SH-SY5Y (cell line): ENCODE data around the gene CORIN.

Experiments used
- GATA2 ChIP-seq: IDR thresholded peaks from 2 replicates; pipeline ENCODE4 v1.6.1; 2011; ENCODE audit warnings: mild to moderate bottlenecking, low read depth, low read length
- GATA3 ChIP-seq: IDR thresholded peaks from 2 replicates; pipeline ENCODE4 v1.6.1; 2011; ENCODE audit warnings: low read depth, mild to moderate bottlenecking, low read length, moderate library complexity

The CORIN gene

DNA sequence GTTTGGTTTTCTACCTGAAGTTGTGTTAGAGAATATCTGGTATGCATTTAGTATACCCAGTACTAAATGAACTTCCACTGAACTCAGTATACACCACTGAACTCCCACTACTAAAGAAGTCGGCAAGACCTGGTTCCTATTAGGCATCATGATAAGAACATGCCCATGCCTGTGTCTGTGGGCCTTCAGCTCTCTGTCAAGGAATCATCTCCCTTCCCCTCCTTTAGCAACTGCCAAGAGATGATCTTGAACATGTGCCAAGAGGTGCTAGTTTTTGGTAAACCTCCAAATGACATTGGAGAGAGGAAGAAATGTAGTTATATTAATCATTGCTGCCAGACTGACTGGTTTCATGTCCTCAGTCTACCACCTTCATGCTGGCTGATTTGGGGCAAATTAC, 239.5 kb downstream of the CORIN start:
- TF ChIP-seq GATA2 (no peak), GATA3 (no peak)

DNA sequence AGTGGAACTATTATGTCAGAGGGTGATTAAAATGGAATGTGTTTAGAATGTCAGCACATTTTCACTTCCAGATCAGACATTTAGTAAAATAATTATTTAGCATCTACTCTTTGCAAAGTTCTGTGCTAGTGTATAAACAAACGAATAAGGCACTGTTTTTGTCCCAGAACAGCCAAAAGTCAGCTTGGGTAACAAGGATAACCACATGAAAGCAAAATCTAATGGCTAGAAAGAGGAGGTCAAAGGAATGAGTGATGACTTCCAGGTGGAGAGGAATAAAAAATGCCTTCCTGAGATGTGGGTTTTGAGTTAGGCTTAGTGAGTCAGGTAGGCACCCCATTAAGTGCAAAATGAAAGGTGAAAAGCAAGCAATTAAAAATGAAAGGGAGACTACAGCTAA, 240.2 kb downstream of the CORIN start:
- TF ChIP-seq GATA2: no peak
- no peak for TF ChIP-seq GATA3

DNA sequence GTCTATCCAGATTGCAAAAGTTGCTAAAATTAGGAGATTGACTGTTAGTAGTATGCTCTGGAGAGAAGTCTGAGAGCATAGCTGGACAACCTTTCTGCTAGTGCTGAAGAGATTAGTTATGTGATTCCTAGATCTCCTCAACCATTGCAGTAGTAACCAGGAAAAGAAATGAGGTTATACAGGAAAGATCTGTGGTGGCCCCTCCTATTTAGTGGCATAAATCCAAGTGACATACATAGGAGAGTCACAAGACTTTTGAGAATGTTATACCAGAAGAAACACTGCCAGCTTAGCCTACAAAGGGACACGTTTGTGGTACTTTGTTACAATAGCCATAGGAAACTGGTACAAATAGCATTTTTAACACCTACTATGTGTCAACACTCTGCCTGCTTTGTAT, 247.5 kb downstream of the CORIN start:
- TF ChIP-seq GATA2 (no peak), GATA3 (no peak)

DNA sequence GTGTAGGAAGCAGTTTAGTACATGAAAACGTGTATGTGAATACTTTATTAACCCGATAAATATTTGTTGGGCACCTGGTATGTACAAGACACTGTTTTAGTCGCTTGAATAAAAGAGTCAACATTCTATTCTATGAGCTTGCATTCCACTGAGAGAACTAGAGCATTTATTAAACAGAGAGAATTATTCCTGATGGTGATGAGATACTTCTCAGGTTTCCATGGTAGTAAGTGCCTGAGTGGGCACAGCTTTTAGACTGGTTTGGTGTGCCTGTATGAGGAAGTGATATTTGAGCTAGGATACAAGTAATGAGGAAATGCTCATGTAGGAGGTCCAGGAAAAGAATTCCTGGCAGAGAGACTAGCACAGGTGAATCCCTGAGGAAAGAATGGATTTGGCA, 258.6 kb downstream of the CORIN start:
- no peak for TF ChIP-seq GATA2
- TF ChIP-seq GATA3: no peak

DNA sequence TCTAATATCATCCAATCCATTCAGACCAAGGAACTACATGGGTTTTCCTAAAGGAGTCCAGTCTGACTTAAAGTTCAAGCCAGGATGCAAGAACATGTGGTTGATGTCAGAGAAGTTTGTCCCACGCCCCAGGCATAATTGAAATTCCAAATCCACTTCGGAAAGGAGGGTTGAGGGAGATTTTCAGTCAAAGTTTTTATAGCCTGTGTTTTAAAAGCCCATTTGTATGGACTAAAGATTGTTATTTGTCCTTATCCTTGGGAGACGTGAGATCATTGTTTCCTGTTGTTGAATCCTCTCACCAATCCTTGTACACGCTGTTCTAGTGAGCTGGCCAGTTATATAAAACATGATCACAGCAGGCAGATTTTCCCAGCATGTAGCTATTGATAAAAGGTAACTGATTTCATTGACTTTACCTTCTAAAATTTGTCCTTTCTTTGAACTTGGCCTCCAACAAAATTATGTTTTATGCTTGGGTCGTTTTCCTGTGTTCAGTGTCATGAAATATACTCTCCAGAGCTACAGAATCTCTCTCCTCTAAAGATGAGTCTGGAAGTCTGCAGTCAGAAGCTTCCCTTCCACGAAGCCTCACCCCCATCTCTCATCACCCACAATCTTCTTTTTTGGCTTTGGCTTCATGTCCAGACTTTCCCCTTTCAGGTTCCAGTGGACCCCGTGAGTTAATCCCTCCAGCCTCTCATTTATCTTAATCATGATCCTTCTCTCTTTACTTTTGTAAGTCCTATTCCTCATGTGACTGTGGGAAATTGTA, 259.9 kb downstream of the CORIN start:
- TF ChIP-seq GATA2: no peak
- TF ChIP-seq GATA3: no peak

DNA sequence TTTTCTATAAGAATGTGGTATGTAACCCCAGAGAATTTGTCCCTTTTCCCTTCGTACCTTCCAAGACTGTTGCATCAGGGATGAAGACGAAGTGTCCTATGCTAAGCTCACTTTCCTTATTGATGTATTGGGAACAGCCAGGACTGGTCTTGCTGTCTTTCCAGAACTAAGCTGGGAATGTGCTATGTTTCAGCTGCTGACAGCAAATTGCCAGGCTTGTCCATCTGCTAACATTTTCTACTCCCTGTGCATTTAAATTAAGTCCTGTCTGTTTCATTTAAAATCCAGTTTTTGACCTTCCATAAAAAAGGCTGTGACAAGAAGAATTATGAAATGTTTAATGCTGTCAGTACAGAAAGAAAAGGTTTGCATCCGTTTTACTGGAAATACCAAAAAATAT, 264.9 kb downstream of the CORIN start:
- TF ChIP-seq GATA2: no peak
- TF ChIP-seq GATA3: no peak

DNA sequence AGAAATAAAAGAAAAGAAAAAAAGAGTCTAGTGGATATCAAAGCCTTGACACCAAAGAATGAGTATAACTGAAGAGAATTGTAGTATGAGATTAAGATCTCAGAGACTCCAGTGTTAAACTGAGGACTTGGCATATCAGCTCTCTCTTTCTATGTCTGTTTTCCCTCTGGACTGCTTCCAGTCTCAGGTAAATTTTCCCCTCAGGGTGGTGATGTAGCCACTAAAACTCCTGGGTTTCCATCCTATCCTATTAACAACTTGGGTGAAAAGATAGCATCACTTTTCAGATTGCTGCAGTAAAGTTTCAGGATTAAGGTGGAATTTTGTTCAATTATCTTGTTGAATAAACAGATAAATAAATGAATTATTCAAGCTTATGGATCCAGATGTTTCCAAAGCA, 267.1 kb downstream of the CORIN start:
- TF ChIP-seq GATA2 (no peak), GATA3 (no peak)

DNA sequence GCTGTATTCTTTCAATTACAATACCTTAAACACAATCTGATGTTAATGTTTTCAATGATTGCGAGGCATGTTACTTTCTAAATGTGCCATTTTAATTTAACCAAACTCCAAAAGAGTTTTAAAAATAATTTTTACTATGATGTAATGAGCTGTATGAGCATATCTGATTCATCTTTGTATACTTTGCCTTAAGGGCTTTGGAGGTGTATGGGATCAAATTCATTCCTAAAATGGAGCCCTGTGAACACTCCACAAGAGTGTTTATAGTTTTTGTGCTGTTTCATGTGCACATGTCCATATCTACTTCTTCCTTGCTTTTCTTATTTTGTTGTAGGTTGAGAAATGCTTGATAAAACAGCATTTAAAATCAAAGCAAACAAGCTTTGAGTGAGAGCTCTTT, 270.4 kb downstream of the CORIN start:
- TF ChIP-seq GATA3 (no peak), GATA2 (no peak)

DNA sequence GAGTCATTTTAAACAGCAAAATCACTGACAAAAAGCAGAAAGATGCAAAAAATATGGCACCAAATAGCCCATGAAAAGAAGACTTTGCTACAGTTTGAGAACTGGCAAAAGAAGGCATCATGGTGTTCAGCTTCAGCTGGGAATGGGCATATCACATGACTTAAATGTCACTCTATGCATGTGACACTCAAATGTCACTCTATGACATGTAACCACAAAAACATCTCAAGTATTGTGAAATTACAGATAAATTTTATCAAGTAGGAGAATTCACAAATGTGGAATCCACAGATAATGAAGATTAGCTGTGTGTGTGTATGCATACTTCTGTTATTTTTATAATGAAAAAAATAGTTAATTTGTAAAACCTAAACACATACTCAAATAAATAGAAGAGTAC, 270.9 kb downstream of the CORIN start:
- TF ChIP-seq GATA2 (no peak), GATA3 (no peak)

DNA sequence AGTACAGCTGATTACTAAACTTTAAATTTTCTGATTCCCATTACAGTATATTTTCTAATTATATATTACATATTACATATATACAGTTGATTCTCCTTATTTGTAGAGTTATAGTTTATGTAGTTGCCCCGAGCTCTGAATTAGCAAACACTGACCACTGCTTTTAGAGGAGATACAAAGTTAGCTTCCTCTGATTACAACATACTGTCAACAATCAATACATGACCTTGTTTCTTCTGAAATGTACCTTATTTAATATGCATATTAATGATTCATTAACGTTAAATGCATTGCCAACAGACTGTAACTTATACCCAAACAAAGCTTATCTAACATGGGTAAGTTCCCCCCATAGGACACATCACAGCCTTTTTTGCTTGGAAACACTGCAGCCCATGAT, 271.3 kb downstream of the CORIN start:
- no peak for TF ChIP-seq GATA3
- no peak for TF ChIP-seq GATA2

DNA sequence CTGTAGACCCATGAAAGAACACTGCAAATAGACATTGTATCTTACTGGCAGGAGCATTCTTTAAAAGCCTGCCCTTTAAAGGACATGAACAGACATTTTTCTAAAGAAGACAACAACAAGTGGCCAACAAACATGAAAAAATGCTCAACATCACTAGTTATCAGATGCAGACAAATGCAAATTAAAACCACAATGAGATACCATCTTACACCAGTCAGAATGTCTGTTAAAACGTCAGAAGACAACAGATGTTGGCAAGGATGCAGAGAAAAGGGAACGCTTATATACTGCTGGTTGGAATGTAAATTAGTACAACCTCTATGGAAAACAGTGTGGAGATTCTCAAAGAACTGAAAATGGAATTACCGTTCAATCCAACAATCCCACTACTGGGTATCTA, 275.6 kb downstream of the CORIN start:
- TF ChIP-seq GATA3 (peak; percentile 71), GATA2 (peak; percentile 48; the same call in 1 of the 2 replicates)

DNA sequence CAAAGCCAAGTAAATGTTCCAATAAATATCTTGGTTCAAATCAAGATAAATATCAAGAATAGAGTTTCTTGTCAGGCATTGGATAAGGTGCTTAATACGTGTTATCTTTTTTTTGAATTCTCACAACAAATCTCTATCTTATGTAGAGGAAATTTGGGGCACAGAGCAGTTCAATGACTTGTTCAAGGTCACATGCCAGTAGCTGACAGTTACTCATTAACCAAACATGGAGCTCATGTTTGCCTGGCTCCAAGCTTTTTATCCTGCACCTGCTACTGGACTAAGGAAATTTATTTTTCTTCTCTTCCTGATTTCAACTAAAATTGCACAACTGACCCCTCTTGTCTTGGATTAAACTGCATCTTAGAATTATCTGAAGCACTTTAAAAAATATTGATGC, 276.5 kb downstream of the CORIN start:
- TF ChIP-seq GATA3 (no peak), GATA2 (no peak)

DNA sequence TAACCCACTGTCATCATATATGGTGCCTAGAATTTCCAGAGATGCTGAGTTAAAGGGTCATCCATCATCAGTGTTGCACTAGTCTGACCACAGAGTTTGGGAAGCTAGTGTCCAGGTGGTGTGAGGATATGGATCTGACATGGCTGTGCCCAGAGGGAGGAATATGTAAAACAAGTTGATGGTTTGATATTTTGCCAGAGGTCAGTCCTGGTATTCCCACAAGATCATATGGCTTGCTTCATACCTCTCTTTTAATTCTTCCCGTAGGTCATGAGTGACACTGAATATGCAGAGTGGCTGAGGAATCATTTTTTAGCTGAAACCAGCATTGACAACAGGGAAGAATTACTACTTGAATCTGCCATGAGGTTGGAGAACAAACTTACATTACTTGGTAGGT, 277.2 kb downstream of the CORIN start:
- no peak for TF ChIP-seq GATA3
- no peak for TF ChIP-seq GATA2

DNA sequence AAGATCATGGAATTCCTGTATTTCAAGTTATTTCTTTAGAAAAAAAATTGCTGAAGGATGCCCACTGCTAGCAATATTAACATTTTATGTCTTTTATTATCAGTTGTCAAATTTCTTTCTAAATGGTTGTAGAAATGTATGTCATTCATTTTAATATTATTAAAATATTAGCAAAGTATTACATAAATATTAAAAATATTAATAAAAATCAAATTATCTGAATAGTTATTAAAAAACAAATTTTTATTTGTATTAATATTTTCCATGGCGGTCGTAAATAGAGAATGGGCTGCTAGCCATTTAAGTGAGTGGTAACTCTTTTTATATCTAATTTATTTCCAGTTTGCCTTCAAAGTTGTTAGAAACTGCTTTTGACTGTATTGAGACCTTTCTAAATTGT, 280.6 kb downstream of the CORIN start:
- TF ChIP-seq GATA2: no peak
- no peak for TF ChIP-seq GATA3

DNA sequence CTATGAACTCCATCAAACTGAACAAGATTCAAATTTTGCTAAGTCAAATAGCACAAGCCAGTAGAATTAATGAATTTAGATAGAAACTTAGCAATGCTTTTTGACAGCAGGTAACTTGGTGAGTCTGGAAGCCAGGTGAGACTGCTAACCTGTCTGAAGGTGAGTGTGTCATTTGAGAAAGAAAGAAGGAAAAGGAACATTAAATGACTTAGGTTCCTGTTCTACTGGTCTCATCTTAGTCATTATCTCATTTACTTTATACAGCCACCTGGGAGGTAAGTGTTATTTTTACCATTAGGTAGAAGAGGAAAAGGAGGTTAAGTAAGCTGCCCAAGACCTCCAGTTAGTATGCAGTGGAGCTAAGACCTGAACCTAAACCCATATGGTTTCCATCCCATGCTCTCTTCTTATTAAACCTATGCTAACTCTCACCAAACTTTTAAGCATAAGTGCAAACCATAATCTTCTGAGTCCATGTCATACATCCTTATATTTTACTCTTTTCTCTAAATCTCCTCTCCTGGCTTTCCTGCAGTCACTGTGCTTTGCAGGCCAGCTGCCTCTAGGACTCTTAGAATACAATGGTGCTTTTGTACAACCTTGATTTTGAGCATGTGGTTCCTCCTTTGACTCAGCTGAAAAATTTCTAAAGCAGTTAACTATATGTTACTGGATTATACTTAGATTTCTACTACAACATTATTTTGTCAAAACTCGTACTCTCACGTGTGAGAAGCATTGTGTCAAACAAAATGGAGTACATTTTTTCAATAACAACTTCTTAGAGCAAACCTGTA, 284.3 kb downstream of the CORIN start:
- TF ChIP-seq GATA3: no peak
- no peak for TF ChIP-seq GATA2

DNA sequence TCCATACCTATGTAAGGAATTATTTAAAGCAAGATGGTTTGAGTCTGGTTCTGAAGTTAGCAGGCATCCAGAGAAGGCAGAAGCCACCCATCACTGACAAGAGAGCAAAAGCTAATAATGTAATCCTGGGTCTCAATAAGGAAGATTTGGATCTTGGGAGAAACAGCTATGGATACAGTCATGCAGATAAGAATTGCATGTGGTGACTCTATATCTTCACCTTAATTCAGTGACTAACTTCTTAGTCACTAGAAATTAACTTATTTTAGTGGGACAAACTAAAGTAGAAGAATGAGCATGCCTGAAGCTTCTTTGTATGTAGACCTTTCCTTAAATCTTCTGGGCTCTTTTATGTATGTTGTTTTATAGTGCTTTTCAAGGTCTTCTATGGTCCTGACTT, 286.2 kb downstream of the CORIN start:
- no peak for TF ChIP-seq GATA3
- TF ChIP-seq GATA2: no peak
